Body of pancreas (tissue), 4 donors: Measurements from ENCODE around the gene PITRM1.

Source experiments
- POLR2A ChIP-seq, 3 donors: fragments of 450-650 bp; IDR thresholded peaks; one replicate each; pipeline ENCODE4 v1.6.1; 2016; ENCODE audit warnings: antibody characterized with exemption in 3 of 3, mild to moderate bottlenecking in 2 of 3
- TF ChIP-seq, protein P1 (sequence below), 7 experiments: fragments of 450-650 bp in 4 of 7; fragments of 200-600 bp in 3 of 7; sonication (generic) in 3 of 7; IDR thresholded peaks; one replicate each; pipeline ENCODE4 v1.5.1; 2016 to 2019; ENCODE audit warnings: antibody characterized with exemption in 7 of 7

DNA sequence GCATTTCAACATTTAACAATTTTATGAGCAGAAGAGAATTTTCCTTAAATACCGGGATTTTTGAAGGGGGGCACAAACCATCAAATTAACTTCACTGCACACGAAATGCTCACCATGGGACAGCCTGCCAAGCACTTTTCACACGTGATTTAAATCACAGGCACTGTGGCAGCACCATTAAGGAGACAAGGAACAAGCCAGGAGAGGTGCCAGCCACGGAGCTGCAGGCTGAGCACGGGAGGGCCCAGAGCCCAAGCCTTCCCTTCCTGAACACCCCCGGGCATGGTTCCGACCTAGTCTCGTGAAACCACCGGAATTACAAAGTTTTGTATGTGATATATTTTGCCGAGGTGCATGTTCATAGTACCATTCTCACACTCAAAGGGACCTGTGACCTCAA, 13.4 kb downstream of the PITRM1 start:
- TF ChIP-seq, protein P1, sequence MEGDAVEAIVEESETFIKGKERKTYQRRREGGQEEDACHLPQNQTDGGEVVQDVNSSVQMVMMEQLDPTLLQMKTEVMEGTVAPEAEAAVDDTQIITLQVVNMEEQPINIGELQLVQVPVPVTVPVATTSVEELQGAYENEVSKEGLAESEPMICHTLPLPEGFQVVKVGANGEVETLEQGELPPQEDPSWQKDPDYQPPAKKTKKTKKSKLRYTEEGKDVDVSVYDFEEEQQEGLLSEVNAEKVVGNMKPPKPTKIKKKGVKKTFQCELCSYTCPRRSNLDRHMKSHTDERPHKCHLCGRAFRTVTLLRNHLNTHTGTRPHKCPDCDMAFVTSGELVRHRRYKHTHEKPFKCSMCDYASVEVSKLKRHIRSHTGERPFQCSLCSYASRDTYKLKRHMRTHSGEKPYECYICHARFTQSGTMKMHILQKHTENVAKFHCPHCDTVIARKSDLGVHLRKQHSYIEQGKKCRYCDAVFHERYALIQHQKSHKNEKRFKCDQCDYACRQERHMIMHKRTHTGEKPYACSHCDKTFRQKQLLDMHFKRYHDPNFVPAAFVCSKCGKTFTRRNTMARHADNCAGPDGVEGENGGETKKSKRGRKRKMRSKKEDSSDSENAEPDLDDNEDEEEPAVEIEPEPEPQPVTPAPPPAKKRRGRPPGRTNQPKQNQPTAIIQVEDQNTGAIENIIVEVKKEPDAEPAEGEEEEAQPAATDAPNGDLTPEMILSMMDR (IDR thresholded peaks at IDR 0.05), result no peak
- no peak for TF ChIP-seq POLR2A (IDR thresholded peaks at IDR 0.05)
